GM23248 (cell line): ENCODE measurements around the gene NNT. TPM values are rescaled to one million over a fixed set of nuclear protein-coding genes. Genes with fewer than 3 reads are reported as not detected.

Source experiments
- DNase-seq: peaks from one replicate; pipeline ENCODE4 v3.0.0-alpha.2; 2015
- H2AFZ ChIP-seq: fragments of 200-600 bp; sonication (generic); 2 replicates; pipeline ENCODE4 v1.6.1; 2016; ENCODE audit warnings: antibody characterized with exemption
- H3F3A ChIP-seq: fragments of 200-600 bp; sonication (generic); 2 replicates; pipeline ENCODE4 v1.6.1; 2016; ENCODE audit warnings: mild to moderate bottlenecking, antibody characterized with exemption, mixed run types; ENCODE audit not compliant: insufficient read depth
- H3K27ac ChIP-seq: fragments of 200-600 bp; sonication (generic); 2 replicates; pipeline ENCODE4 v1.5.1; 2016; ENCODE audit warnings: mild to moderate bottlenecking
- H3K27me3 ChIP-seq: fragments of 200-600 bp; sonication (generic); replicated peaks from 2 replicates; pipeline ENCODE4 v1.6.1; 2016; ENCODE audit warnings: mild to moderate bottlenecking; ENCODE audit not compliant: insufficient read depth
- H3K36me3 ChIP-seq: fragments of 200-600 bp; sonication (generic); 2 replicates; pipeline ENCODE4 v1.6.1; 2016; ENCODE audit warnings: low read depth, mild to moderate bottlenecking
- H3K4me1 ChIP-seq: fragments of 200-600 bp; sonication (generic); 2 replicates; pipeline ENCODE4 v1.6.1; 2016; ENCODE audit warnings: mild to moderate bottlenecking; ENCODE audit not compliant: insufficient read depth
- H3K4me2 ChIP-seq: fragments of 200-600 bp; sonication (generic); one replicate; pipeline ENCODE4 v1.6.1; 2016; ENCODE audit warnings: mild to moderate bottlenecking; ENCODE audit not compliant: unreplicated experiment
- H3K4me3 ChIP-seq: fragments of 200-600 bp; sonication (generic); 2 replicates; pipeline ENCODE4 v1.5.1; 2016; ENCODE audit warnings: mild to moderate bottlenecking
- H3K79me2 ChIP-seq: fragments of 200-600 bp; sonication (generic); 2 replicates; pipeline ENCODE4 v1.6.1; 2016; ENCODE audit warnings: mild to moderate bottlenecking; ENCODE audit not compliant: insufficient read depth
- H3K9ac ChIP-seq: fragments of 200-600 bp; sonication (generic); 2 replicates; pipeline ENCODE4 v1.6.1; 2016; ENCODE audit warnings: mild to moderate bottlenecking
- H3K9me2 ChIP-seq: fragments of 200-600 bp; sonication (generic); 2 replicates; pipeline ENCODE4 v1.6.1; 2016; ENCODE audit warnings: mixed run types, mild to moderate bottlenecking, moderate library complexity; ENCODE audit not compliant: insufficient read depth
- H3K9me3 ChIP-seq: fragments of 200-600 bp; sonication (generic); one replicate; pipeline ENCODE4 v1.6.1; 2017; ENCODE audit warnings: low read depth
- H4K20me1 ChIP-seq: fragments of 200-600 bp; sonication (generic); 2 replicates; pipeline ENCODE4 v1.6.0; 2016; ENCODE audit not compliant: insufficient read depth
- EZH2 ChIP-seq: fragments of 200-600 bp; sonication (generic); IDR thresholded peaks from 2 replicates; pipeline ENCODE4 v1.6.1; 2018; ENCODE audit warnings: antibody characterized with exemption, mild to moderate bottlenecking; ENCODE audit not compliant: insufficient read depth, poor library complexity, severe bottlenecking
- EZH2phosphoT487 ChIP-seq: fragments of 200-600 bp; sonication (generic); IDR thresholded peaks from 2 replicates; pipeline ENCODE4 v1.6.1; 2018; ENCODE audit warnings: antibody characterized with exemption, moderate library complexity, mild to moderate bottlenecking, low read depth; ENCODE audit not compliant: insufficient read depth
- WGBS, 2 experiments: methylation state at CpG; one replicate each; pipeline ENCODE4 v1.1.6; 2015 to 2017; ENCODE audit warnings: low lambda C conversion rate in 2 of 2, low coverage in 1 of 2; ENCODE audit errors: missing lambda C conversion rate in 2 of 2; 5-methylcytosine and 5-hydroxymethylcytosine counted together
- in situ Hi-C: fragments of 300-500 bp; cut with MboI; formaldehyde crosslinking; loops from 2 replicates; pipeline ENCODE4 v1.15.0; 2020
- polyA plus RNA-seq: library from polyadenylated mRNA; unstranded; fragments of >200 nt; fragmentation: Nextera tagmentation; extraction: Ambion mirVana; gene quantifications from 2 replicates; pipeline ENCODE4 v1.2.1, GENCODE V29; 2016
- total RNA-seq: library from RNA; depleted of rRNA; stranded (reverse); fragments of >200 nt; shearing (Covaris generic); gene quantifications from 2 replicates; pipeline ENCODE4 v1.2.3, GENCODE V29; 2014

NNT gene
- total and polyA plus RNA-seq, 2 experiments from 2014 or later = 33.9 to 47.2 TPM

- H3K4me1 ChIP-seq = peaks cover 4% of the 10 kb centered on the region; the same call in 1 of the 2 replicates
- H2AFZ ChIP-seq = no peak overlapping the region
- no peak overlapping the region for H3K9ac ChIP-seq
- 94 to 100% methylated on average over 1 of the region's 1 CpG for WGBS, 2 experiments
- no peak overlapping the region for H3K4me2 ChIP-seq
- no peak overlapping the region for H3K27ac ChIP-seq
- H3F3A ChIP-seq = no peaks in the 10 kb centered on the region
- H3K9me3 ChIP-seq = no peaks in the 10 kb centered on the region
- no peak for DNase-seq
- in situ Hi-C loops = no loop called here
- H4K20me1 ChIP-seq = no peaks in the 10 kb centered on the region
- H3K79me2 ChIP-seq = peaks cover 33% of the 10 kb centered on the region
- H3K4me3 ChIP-seq = no peak overlapping the region
- no peaks in the 10 kb centered on the region for H3K27me3 ChIP-seq
- TF ChIP-seq EZH2 (no peak), EZH2phosphoT487 (no peak)
- no peaks in the 10 kb centered on the region for H3K9me2 ChIP-seq
- peaks cover 10% of the 10 kb centered on the region for H3K36me3 ChIP-seq
Measured at GRCh38 chr5:43608406-43608805, 5.4 kb downstream of the NNT start.

- H3K79me2 ChIP-seq = peaks cover 19% of the 10 kb centered on the region
- no peaks in the 10 kb centered on the region for H3F3A ChIP-seq
- WGBS, 2 experiments = 100% methylated on average over 1 of the region's 1 CpG
- no peaks in the 10 kb centered on the region for H3K27me3 ChIP-seq
- H2AFZ ChIP-seq = no peak overlapping the region
- peaks cover 20% of the 10 kb centered on the region for H3K36me3 ChIP-seq
- H3K9ac ChIP-seq = no peak overlapping the region
- H4K20me1 ChIP-seq = no peaks in the 10 kb centered on the region
- no peak overlapping the region for H3K27ac ChIP-seq
- H3K9me3 ChIP-seq = no peaks in the 10 kb centered on the region
- no peaks in the 10 kb centered on the region for H3K4me1 ChIP-seq
- TF ChIP-seq EZH2phosphoT487 (no peak), EZH2 (no peak)
- in situ Hi-C loops = no loop called here
- no peak overlapping the region for H3K4me2 ChIP-seq
- no peak for DNase-seq
- no peak overlapping the region for H3K4me3 ChIP-seq
- no peaks in the 10 kb centered on the region for H3K9me2 ChIP-seq
Measured at GRCh38 chr5:43609752-43610151, 6.8 kb downstream of the NNT start.

GRCh38 chr5:43613370-43613769 is 10.4 kb downstream of the NNT start:
- Histone ChIP-seq H3K27ac (no peak overlapping the region), H3F3A (no peaks in the 10 kb centered on the region), H3K9me2 (no peaks in the 10 kb centered on the region), H3K9ac (no peak overlapping the region), H4K20me1 (no peaks in the 10 kb centered on the region), H3K9me3 (no peaks in the 10 kb centered on the region), H3K4me1 (no peaks in the 10 kb centered on the region), H3K27me3 (no peaks in the 10 kb centered on the region), H3K4me2 (no peak overlapping the region), H3K4me3 (no peak overlapping the region), H2AFZ (no peak overlapping the region), H3K36me3 (peaks cover 37% of the 10 kb centered on the region), H3K79me2 (no peaks in the 10 kb centered on the region; the same call in 1 of the 2 replicates)
- no peak for DNase-seq
- in situ Hi-C loops = no loop called here
- 95 to 97% methylated on average over 4 of the region's 4 CpGs for WGBS, 2 experiments
- TF ChIP-seq EZH2phosphoT487 = no peak

GRCh38 chr5:43615445-43616184 is 12.6 kb downstream of the NNT start:
- Histone ChIP-seq H3K4me3 (no peak overlapping the region), H3F3A (no peaks in the 10 kb centered on the region), H3K9ac (no peak overlapping the region), H3K4me2 (no peak overlapping the region), H3K27me3 (no peaks in the 10 kb centered on the region), H3K27ac (no peak overlapping the region), H2AFZ (no peak overlapping the region), H3K9me3 (no peaks in the 10 kb centered on the region), H4K20me1 (no peaks in the 10 kb centered on the region), H3K9me2 (no peaks in the 10 kb centered on the region), H3K4me1 (0 out of 2 replicates have a peak, but pooled peaks cover 4% of the 10 kb centered on the region), H3K79me2 (no peaks in the 10 kb centered on the region), H3K36me3 (peaks cover 37% of the 10 kb centered on the region)
- TF ChIP-seq EZH2 (no peak), EZH2phosphoT487 (no peak)
- in situ Hi-C loops = no loop called here
- 98 to 99% methylated on average over 5 of the region's 5 CpGs for WGBS, 2 experiments
- no peak for DNase-seq
